WI38 (cell line): ENCODE results near the gene ABCD4.

Source experiments
- H3K4me3 ChIP-seq: 2 replicates; pipeline ENCODE4 v1.5.1; 2011; ENCODE audit warnings: low read depth, mild to moderate bottlenecking, control low read depth, low read length
- TF ChIP-seq, protein P1 (sequence below): IDR thresholded peaks from 2 replicates; pipeline ENCODE4 v1.5.1; 2012; ENCODE audit warnings: low read depth, mild to moderate bottlenecking, control low read depth, low read length

ABCD4 gene

DNA sequence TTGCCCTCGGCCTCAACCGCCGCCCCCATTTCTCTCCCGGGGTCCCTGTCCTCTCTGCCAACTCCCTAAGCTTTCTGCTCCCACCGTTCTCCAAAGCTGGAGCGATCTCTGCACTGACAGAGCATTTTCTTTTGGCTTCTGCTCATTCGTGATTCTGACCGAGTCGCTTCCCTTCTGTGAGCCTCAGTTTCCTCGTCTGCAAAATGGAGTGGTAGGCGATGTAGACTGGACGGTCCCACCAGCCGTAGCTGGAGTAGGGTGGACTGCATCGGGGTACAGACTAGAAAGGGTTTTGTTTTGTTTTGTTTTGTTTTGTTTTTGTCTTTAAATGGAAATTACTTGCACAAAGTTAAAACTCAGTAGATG is 61.1 kb downstream of the ABCD4 start:
- H3K4me3 ChIP-seq: no peak overlapping the region
- TF ChIP-seq, protein P1, sequence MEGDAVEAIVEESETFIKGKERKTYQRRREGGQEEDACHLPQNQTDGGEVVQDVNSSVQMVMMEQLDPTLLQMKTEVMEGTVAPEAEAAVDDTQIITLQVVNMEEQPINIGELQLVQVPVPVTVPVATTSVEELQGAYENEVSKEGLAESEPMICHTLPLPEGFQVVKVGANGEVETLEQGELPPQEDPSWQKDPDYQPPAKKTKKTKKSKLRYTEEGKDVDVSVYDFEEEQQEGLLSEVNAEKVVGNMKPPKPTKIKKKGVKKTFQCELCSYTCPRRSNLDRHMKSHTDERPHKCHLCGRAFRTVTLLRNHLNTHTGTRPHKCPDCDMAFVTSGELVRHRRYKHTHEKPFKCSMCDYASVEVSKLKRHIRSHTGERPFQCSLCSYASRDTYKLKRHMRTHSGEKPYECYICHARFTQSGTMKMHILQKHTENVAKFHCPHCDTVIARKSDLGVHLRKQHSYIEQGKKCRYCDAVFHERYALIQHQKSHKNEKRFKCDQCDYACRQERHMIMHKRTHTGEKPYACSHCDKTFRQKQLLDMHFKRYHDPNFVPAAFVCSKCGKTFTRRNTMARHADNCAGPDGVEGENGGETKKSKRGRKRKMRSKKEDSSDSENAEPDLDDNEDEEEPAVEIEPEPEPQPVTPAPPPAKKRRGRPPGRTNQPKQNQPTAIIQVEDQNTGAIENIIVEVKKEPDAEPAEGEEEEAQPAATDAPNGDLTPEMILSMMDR: no peak

- TF ChIP-seq, protein P1: no peak
- H3K4me3 ChIP-seq: no peak overlapping the region
These were observed 61.7 kb downstream of the ABCD4 start for GRCh38 chr14:74240794-74241651.

- H3K4me3 ChIP-seq: no peak overlapping the region
- TF ChIP-seq, protein P1: no peak
These were observed 62.6 kb downstream of the ABCD4 start for GRCh38 chr14:74239848-74240793.

- TF ChIP-seq, protein P1: no peak
- no peak within 1 kb of the TSS for H3K4me3 ChIP-seq
These were observed 63.5 kb downstream of the ABCD4 start, which contains the start of gene VSX2 for GRCh38 chr14:74238974-74239847. TSS of gene VSX2 (plus strand) at chr14:74239449. CDS start at chr14:74239562, 113 bp downstream.

DNA sequence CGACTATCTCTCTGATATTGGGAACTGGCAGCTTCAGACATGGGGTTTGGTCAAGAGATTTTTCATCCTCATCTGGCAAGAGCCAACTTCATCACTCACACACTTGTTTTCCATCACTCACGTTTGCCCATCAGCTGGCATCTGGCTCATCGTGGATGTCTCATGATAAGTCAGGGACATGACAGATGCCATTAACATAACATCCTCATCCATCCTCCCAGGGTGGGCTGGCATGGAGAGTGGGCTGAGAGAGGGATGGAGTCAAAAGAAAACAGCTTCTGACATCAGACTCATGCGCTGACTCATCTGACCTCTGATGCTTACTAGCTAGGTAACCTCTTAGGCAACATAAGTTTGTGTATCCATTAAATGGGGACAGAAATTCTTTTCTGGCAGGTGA is 65.3 kb downstream of the ABCD4 start:
- TF ChIP-seq, protein P1: no peak
- no peak overlapping the region for H3K4me3 ChIP-seq
